Liver (tissue), 9 donors: ENCODE data around the gene GRID1. TPM values are rescaled to one million over a fixed set of nuclear protein-coding genes. Genes with fewer than 3 reads are reported as not detected.

Source experiments
- DNase-seq: peaks from one replicate; pipeline ENCODE4 v3.0.0-alpha.2; 2017; ENCODE audit warnings: low spot score
- H3K27ac ChIP-seq, 2 donors: one replicate each; pipeline ENCODE4 v1.7.0; 2013; ENCODE audit warnings: inconsistent platforms in 2 of 2, low read length in 2 of 2, control low read depth in 1 of 2, low read depth in 1 of 2, mild to moderate bottlenecking in 1 of 2
- H3K27me3 ChIP-seq, 4 donors: one replicate each; pipeline versions ENCODE4 v1.6.1 to v1.7.0; 2013; ENCODE audit warnings: low read length in 3 of 4, inconsistent platforms in 1 of 4, mild to moderate bottlenecking in 1 of 4, moderate library complexity in 1 of 4; ENCODE audit not compliant: control insufficient read depth in 4 of 4, insufficient read depth in 4 of 4
- H3K36me3 ChIP-seq, 4 donors: one replicate each; pipeline versions ENCODE4 v1.6.1 to v1.7.0; 2013; ENCODE audit warnings: low read length in 3 of 4, mild to moderate bottlenecking in 3 of 4, low read depth in 1 of 4, moderate library complexity in 1 of 4; ENCODE audit not compliant: control insufficient read depth in 4 of 4, insufficient read depth in 3 of 4
- H3K4me1 ChIP-seq, 4 donors: one replicate each; pipeline versions ENCODE4 v1.6.1 to v1.7.0; 2013; ENCODE audit warnings: low read length in 3 of 4, mild to moderate bottlenecking in 3 of 4, moderate library complexity in 1 of 4; ENCODE audit not compliant: control insufficient read depth in 4 of 4, insufficient read depth in 4 of 4
- H3K4me3 ChIP-seq, 3 donors: one replicate each; pipeline versions ENCODE4 v1.6.1 to v1.7.0; 2013; ENCODE audit warnings: low read length in 3 of 3, control low read depth in 1 of 3, low read depth in 1 of 3, mild to moderate bottlenecking in 1 of 3
- H3K9ac ChIP-seq, 2 donors: one replicate each; pipeline ENCODE4 v1.7.0; 2013; ENCODE audit warnings: low read length in 2 of 2, mild to moderate bottlenecking in 2 of 2, moderate library complexity in 2 of 2, control low read depth in 1 of 2, low read depth in 1 of 2
- H3K9me3 ChIP-seq, 4 donors: one replicate each; pipeline versions ENCODE4 v1.6.1 to v1.7.0; 2013; ENCODE audit warnings: low read length in 3 of 4; ENCODE audit not compliant: control insufficient read depth in 4 of 4
- CTCF ChIP-seq: fragments of 150-350 bp; IDR thresholded peaks from 2 replicates; pipeline ENCODE4 v1.5.1; 2017; ENCODE audit warnings: improper control_type of control experiment, low read depth, low read length; ENCODE audit not compliant: missing input control
- EGR1 ChIP-seq, 2 donors: IDR thresholded peaks; 2 replicates each; pipeline ENCODE4 v1.6.1; 2016 to 2018; ENCODE audit warnings: antibody characterized with exemption in 2 of 2, low read depth in 2 of 2
- FOXA1 ChIP-seq: IDR thresholded peaks from 2 replicates; pipeline ENCODE4 v1.6.1; 2016; ENCODE audit warnings: antibody characterized with exemption
- FOXA2 ChIP-seq: IDR thresholded peaks from 2 replicates; pipeline ENCODE4 v1.6.1; 2016; ENCODE audit warnings: antibody characterized with exemption
- GABPA ChIP-seq, 2 donors: IDR thresholded peaks in 1 of 2; conservative IDR thresholded peaks in 1 of 2; 2 replicates each; pipeline ENCODE4 v1.6.1; 2016; ENCODE audit warnings: antibody characterized with exemption in 2 of 2, mild to moderate bottlenecking in 1 of 2, moderate library complexity in 1 of 2
- HNF4A ChIP-seq, 2 donors: conservative IDR thresholded peaks; 2 replicates each; pipeline ENCODE4 v1.6.1; 2016; ENCODE audit warnings: antibody characterized with exemption in 2 of 2, mild to moderate bottlenecking in 2 of 2
- HNF4G ChIP-seq: IDR thresholded peaks from 2 replicates; pipeline ENCODE4 v1.6.1; 2016; ENCODE audit warnings: antibody characterized with exemption
- JUND ChIP-seq, 2 donors: IDR thresholded peaks; 2 replicates each; pipeline ENCODE4 v1.6.1; 2016; ENCODE audit warnings: antibody characterized with exemption in 2 of 2
- NR2F2 ChIP-seq: IDR thresholded peaks from 2 replicates; pipeline ENCODE4 v1.6.1; 2016; ENCODE audit warnings: antibody characterized with exemption
- RAD21 ChIP-seq, 2 donors: IDR thresholded peaks; 2 replicates each; pipeline ENCODE4 v1.6.1; 2016; ENCODE audit warnings: antibody characterized with exemption in 2 of 2, mild to moderate bottlenecking in 2 of 2
- RXRA ChIP-seq, 2 donors: IDR thresholded peaks; 2 replicates each; pipeline ENCODE4 v1.6.1; 2017 to 2018; ENCODE audit warnings: antibody characterized with exemption in 2 of 2, mild to moderate bottlenecking in 1 of 2
- SP1 ChIP-seq: IDR thresholded peaks from 2 replicates; pipeline ENCODE4 v1.6.1; 2018; ENCODE audit warnings: antibody characterized with exemption, mild to moderate bottlenecking
- TAF1 ChIP-seq: conservative IDR thresholded peaks from 2 replicates; pipeline ENCODE4 v1.6.1; 2016; ENCODE audit warnings: antibody characterized with exemption, mild to moderate bottlenecking
- YY1 ChIP-seq: IDR thresholded peaks from 2 replicates; pipeline ENCODE4 v1.6.1; 2016; ENCODE audit warnings: antibody characterized with exemption, mild to moderate bottlenecking
- WGBS: extraction: QIAGEN DNeasy Blood & Tissue Kit; methylation state at CpG from one replicate; pipeline ENCODE4 v1.1.7; 2013; 5-methylcytosine and 5-hydroxymethylcytosine counted together
- polyA plus RNA-seq, 2 donors: library from polyadenylated mRNA; stranded (reverse) in 1 of 2; unstranded in 1 of 2; fragments of 200-250 nt in 1 of 2; fragments of >200 nt in 1 of 2; fragmentation: Nextera tagmentation in 1 of 2; extraction: Ambion mirVana in 1 of 2; gene quantifications; one replicate each; pipeline versions ENCODE4 v1.2.1 to v1.2.3, GENCODE V29; 2013 to 2015
- total RNA-seq, 2 donors: library from RNA; depleted of rRNA; stranded (reverse); fragments of >200 nt; gene quantifications; one replicate each; pipeline ENCODE4 v1.2.3, GENCODE V29; 2014
- TF ChIP-seq, protein P1 (sequence below): IDR thresholded peaks from 2 replicates; pipeline ENCODE4 v1.6.1; 2016; ENCODE audit warnings: antibody characterized with exemption, mild to moderate bottlenecking
- TF ChIP-seq, protein P2 (sequence below): IDR thresholded peaks from 2 replicates; pipeline ENCODE4 v1.6.1; 2016; ENCODE audit warnings: antibody characterized with exemption
- TF ChIP-seq, protein P3 (sequence below): IDR thresholded peaks from 2 replicates; pipeline ENCODE4 v1.6.1; 2016; ENCODE audit warnings: antibody characterized with exemption
- donor health status: healthy.
- donor health status: healthy.
- donor health status: healthy.
- donor health status: healthy.
- donor health status: healthy.

GRID1 gene
- total and polyA plus RNA-seq, 4 donors: 0.09 to 0.17 (median 0.14) TPM; not detected in 1

- WGBS: 70% methylated on average over 2 of the region's 2 CpGs
- TF ChIP-seq FOXA1 (no peak), TAF1 (no peak), JUND (IDR thresholded peaks at IDR 0.05) (no peak), RAD21 (IDR thresholded peaks at IDR 0.05) (no peak), NR2F2 (no peak), HNF4G (no peak), GABPA (IDR thresholded peaks at IDR 0.05 in 1 of 2, conservative IDR thresholded peaks at IDR 0.05 in 1 of 2) (no peak), RXRA (IDR thresholded peaks at IDR 0.05) (no peak), SP1 (no peak), CTCF (no peak), YY1 (no peak), HNF4A (conservative IDR thresholded peaks at IDR 0.05) (no peak), FOXA2 (no peak), EGR1 (IDR thresholded peaks at IDR 0.05; ENCODE audit: low read depth in 2 of 2) (no peak)
- TF ChIP-seq, protein P1, sequence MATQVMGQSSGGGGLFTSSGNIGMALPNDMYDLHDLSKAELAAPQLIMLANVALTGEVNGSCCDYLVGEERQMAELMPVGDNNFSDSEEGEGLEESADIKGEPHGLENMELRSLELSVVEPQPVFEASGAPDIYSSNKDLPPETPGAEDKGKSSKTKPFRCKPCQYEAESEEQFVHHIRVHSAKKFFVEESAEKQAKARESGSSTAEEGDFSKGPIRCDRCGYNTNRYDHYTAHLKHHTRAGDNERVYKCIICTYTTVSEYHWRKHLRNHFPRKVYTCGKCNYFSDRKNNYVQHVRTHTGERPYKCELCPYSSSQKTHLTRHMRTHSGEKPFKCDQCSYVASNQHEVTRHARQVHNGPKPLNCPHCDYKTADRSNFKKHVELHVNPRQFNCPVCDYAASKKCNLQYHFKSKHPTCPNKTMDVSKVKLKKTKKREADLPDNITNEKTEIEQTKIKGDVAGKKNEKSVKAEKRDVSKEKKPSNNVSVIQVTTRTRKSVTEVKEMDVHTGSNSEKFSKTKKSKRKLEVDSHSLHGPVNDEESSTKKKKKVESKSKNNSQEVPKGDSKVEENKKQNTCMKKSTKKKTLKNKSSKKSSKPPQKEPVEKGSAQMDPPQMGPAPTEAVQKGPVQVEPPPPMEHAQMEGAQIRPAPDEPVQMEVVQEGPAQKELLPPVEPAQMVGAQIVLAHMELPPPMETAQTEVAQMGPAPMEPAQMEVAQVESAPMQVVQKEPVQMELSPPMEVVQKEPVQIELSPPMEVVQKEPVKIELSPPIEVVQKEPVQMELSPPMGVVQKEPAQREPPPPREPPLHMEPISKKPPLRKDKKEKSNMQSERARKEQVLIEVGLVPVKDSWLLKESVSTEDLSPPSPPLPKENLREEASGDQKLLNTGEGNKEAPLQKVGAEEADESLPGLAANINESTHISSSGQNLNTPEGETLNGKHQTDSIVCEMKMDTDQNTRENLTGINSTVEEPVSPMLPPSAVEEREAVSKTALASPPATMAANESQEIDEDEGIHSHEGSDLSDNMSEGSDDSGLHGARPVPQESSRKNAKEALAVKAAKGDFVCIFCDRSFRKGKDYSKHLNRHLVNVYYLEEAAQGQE: no peak
- TF ChIP-seq, protein P2, sequence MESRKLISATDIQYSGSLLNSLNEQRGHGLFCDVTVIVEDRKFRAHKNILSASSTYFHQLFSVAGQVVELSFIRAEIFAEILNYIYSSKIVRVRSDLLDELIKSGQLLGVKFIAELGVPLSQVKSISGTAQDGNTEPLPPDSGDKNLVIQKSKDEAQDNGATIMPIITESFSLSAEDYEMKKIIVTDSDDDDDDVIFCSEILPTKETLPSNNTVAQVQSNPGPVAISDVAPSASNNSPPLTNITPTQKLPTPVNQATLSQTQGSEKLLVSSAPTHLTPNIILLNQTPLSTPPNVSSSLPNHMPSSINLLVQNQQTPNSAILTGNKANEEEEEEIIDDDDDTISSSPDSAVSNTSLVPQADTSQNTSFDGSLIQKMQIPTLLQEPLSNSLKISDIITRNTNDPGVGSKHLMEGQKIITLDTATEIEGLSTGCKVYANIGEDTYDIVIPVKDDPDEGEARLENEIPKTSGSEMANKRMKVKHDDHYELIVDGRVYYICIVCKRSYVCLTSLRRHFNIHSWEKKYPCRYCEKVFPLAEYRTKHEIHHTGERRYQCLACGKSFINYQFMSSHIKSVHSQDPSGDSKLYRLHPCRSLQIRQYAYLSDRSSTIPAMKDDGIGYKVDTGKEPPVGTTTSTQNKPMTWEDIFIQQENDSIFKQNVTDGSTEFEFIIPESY: no peak
- TF ChIP-seq, protein P3, sequence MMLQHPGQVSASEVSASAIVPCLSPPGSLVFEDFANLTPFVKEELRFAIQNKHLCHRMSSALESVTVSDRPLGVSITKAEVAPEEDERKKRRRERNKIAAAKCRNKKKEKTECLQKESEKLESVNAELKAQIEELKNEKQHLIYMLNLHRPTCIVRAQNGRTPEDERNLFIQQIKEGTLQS: no peak
- Histone ChIP-seq H3K9me3 (no peaks in the 10 kb centered on the region), H3K4me3 (no peak overlapping the region), H3K27me3 (no peaks in the 10 kb centered on the region), H3K27ac (peak overlapping the region in 1 of 2 donors; percentile 84), H3K9ac (no peak overlapping the region), H3K36me3 (no peaks in the 10 kb centered on the region), H3K4me1 (peaks cover 6 to 26% (median 21%) of the 10 kb centered on the region in 4 donors)
- no peak for DNase-seq
Observed at GRCh38 chr10:86162036-86162435, 204.6 kb downstream of the GRID1 start.
